CD4-positive, alpha-beta T cell (primary cell): ENCODE results near the gene SCLY. TPM values are rescaled to one million over a fixed set of nuclear protein-coding genes. Genes with fewer than 3 reads are reported as not detected.

Experiments used
- ATAC-seq: fragments of 200-7000 bp; cut with Tn5 transposase; one replicate; pipeline ENCODE4 v1.10.0; 2022; ENCODE audit warnings: mild to moderate bottlenecking; ENCODE audit not compliant: poor library complexity
- CTCF ChIA-PET: fragments of 350-600 bp; sonication (Branson Sonifier 250); formaldehyde crosslinking; loops from one replicate; lab custom pipeline; 2021; ENCODE audit warnings: antibody characterized with exemption, inconsistent platforms; lab: Charles Lee
- POLR2A ChIA-PET: fragments of 350-600 bp; sonication (Branson Sonifier 250); formaldehyde crosslinking; loops from one replicate; lab custom pipeline; 2021; ENCODE audit warnings: antibody characterized with exemption, inconsistent platforms; lab: Charles Lee
- DNase-seq, 14 experiments: peaks; one replicate each; pipeline ENCODE4 v3.0.0-alpha.2; 2013 to 2020; ENCODE audit warnings: mixed read lengths in 2 of 14
- H3K27ac ChIP-seq, 2 donors: one replicate each; pipeline versions ENCODE4 v1.5.1 to v1.7.0; 2013; ENCODE audit warnings: low read length in 2 of 2, low read depth in 1 of 2, mild to moderate bottlenecking in 1 of 2
- H3K27me3 ChIP-seq, 2 experiments: 1 replicate in 1 of 2; 2 replicates in 1 of 2; pipeline versions ENCODE4 v1.6.1 to v1.7.0; 2013; ENCODE audit warnings: low read length in 2 of 2, control low read depth in 1 of 2, mild to moderate bottlenecking in 1 of 2, moderate library complexity in 1 of 2; ENCODE audit not compliant: insufficient read depth in 2 of 2, control insufficient read depth in 1 of 2
- H3K36me3 ChIP-seq: one replicate; pipeline ENCODE4 v1.6.1; 2013; ENCODE audit warnings: low read length, control low read depth; ENCODE audit not compliant: insufficient read depth
- H3K4me1 ChIP-seq: one replicate; pipeline ENCODE4 v1.6.1; 2013; ENCODE audit warnings: low read length, control low read depth; ENCODE audit not compliant: insufficient read depth
- H3K4me3 ChIP-seq: one replicate; pipeline ENCODE4 v1.5.1; 2013; ENCODE audit warnings: mild to moderate bottlenecking, low read length, moderate library complexity
- H3K9me3 ChIP-seq, 2 experiments: 1 replicate in 1 of 2; 2 replicates in 1 of 2; pipeline versions ENCODE4 v1.6.1 to v1.7.0; 2013; ENCODE audit warnings: low read length in 2 of 2, mild to moderate bottlenecking in 2 of 2, control low read depth in 1 of 2, moderate library complexity in 1 of 2; ENCODE audit not compliant: control insufficient read depth in 1 of 2, insufficient read depth in 1 of 2
- H3K27ac Mint-ChIP-seq: one replicate; pipeline ENCODE4 v1.8.0; 2020; ENCODE audit warnings: mixed read lengths
- H3K27me3 Mint-ChIP-seq: one replicate; pipeline ENCODE4 v1.8.0; 2021; ENCODE audit warnings: mixed read lengths
- H3K36me3 Mint-ChIP-seq: one replicate; pipeline ENCODE4 v1.8.0; 2021; ENCODE audit warnings: low read depth, mixed read lengths
- H3K4me1 Mint-ChIP-seq: one replicate; pipeline ENCODE4 v1.8.0; 2021; ENCODE audit warnings: low read depth, mixed read lengths
- H3K4me3 Mint-ChIP-seq: one replicate; pipeline ENCODE4 v1.8.0; 2020; ENCODE audit warnings: mild to moderate bottlenecking, mixed read lengths
- H3K9me3 Mint-ChIP-seq: one replicate; pipeline ENCODE4 v1.8.0; 2020; ENCODE audit warnings: mixed read lengths
- CTCF ChIP-seq: fragments of 200-600 bp; IDR thresholded peaks from one replicate; pipeline ENCODE4 v1.8.0; 2022; ENCODE audit warnings: antibody characterized with exemption, mild to moderate bottlenecking
- intact Hi-C, 2 experiments: fragments of 100-400 bp; cut with DNase I in 1 of 2; cut with micrococcal nuclease in 1 of 2; formaldehyde crosslinking; loops; one replicate each; pipeline versions ENCODE4 v1.15.1 to v1.9.0; 2023 to 2025; cut with DNase I, micrococcal nuclease
- total RNA-seq, 174 experiments: library from RNA in 2 of 174; stranded (reverse) in 2 of 174; gene quantifications; one replicate each; pipeline ENCODE4 v1.2.3 and lab custom pipeline; 2021 to 2026

Gene SCLY
- total RNA-seq, 2 experiments from 2014 or later: 8.9 to 9.6 TPM

- H3K9me3 Mint-ChIP-seq: no peaks in the 10 kb centered on the region
- no peaks in the 10 kb centered on the region for H3K27me3 ChIP-seq
- no peaks in the 10 kb centered on the region for H3K9me3 ChIP-seq
- DNase-seq (no peak), ATAC-seq (no peak)
- no peak overlapping the region for H3K27ac ChIP-seq
- H3K27ac Mint-ChIP-seq: no peak overlapping the region
- H3K4me1 ChIP-seq: peaks cover 2% of the 10 kb centered on the region
- no peak overlapping the region for H3K4me3 Mint-ChIP-seq
- H3K27me3 Mint-ChIP-seq: no peaks in the 10 kb centered on the region
- POLR2A ChIA-PET: interaction anchor here (1.4 kb wide), 1 partner anchor 22 kb away, joined by 4 read pairs; the partner anchor contains the start of gene SCLY
- no peaks in the 10 kb centered on the region for H3K4me1 Mint-ChIP-seq
- intact Hi-C loops: no loop called here
- TF ChIP-seq CTCF: no peak
- H3K4me3 ChIP-seq: no peak overlapping the region
- H3K36me3 ChIP-seq: peaks cover 83% of the 10 kb centered on the region
- CTCF ChIA-PET: no interaction called here
- H3K36me3 Mint-ChIP-seq: peaks cover 90% of the 10 kb centered on the region
Measured at GRCh38 chr2:238039151-238039550, 21.6 kb upstream of the SCLY start.

DNA sequence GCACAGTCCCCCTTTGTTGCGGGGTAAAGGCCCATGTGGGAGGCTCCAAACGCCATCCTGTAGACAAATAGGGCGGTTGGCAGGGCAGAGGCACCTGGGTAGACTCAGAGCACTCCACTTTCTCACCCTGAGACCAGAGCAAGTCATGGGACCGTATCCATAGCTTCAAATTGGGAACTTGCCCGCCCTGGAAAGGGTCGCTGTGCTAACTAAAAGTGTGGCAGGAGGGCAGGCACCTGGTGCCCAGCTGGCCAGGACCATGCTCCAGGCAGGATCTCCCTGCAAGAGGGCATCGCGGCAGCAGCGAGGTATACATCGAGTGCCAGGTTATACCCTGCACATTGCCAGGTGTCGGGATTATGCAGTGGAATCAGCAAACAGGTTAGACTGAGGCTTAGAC lies 20.8 kb upstream of the SCLY start:
- Histone ChIP-seq H3K27ac (no peak overlapping the region), H3K4me1 (peaks cover 2% of the 10 kb centered on the region), H3K9me3 (no peaks in the 10 kb centered on the region), H3K36me3 (peaks cover 80% of the 10 kb centered on the region), H3K4me3 (no peak overlapping the region), H3K27me3 (no peaks in the 10 kb centered on the region)
- ATAC-seq (no peak), DNase-seq (no peak)
- ChIA-PET CTCF (no interaction called here), POLR2A (interaction anchor here (1.4 kb wide), 1 partner anchor 21 kb away, joined by 4 read pairs; the partner anchor contains the start of gene SCLY)
- Mint-ChIP-seq H3K36me3 (peaks cover 90% of the 10 kb centered on the region), H3K4me1 (no peaks in the 10 kb centered on the region), H3K4me3 (no peak overlapping the region), H3K9me3 (no peaks in the 10 kb centered on the region), H3K27me3 (no peaks in the 10 kb centered on the region), H3K27ac (no peak overlapping the region)
- no peak for TF ChIP-seq CTCF
- intact Hi-C loops: no loop called here

- Mint-ChIP-seq H3K27me3 (no peaks in the 10 kb centered on the region), H3K9me3 (no peaks in the 10 kb centered on the region), H3K27ac (no peak overlapping the region), H3K36me3 (peaks cover 90% of the 10 kb centered on the region), H3K4me1 (no peaks in the 10 kb centered on the region), H3K4me3 (no peak overlapping the region)
- no peak for ATAC-seq
- intact Hi-C loops: no loop called here
- H3K27me3 ChIP-seq: no peaks in the 10 kb centered on the region
- peaks cover 2% of the 10 kb centered on the region for H3K4me1 ChIP-seq
- no peak overlapping the region for H3K4me3 ChIP-seq
- ChIA-PET CTCF (no interaction called here), POLR2A (no interaction called here)
- no peak for TF ChIP-seq CTCF
- DNase-seq: no peak
- no peaks in the 10 kb centered on the region for H3K9me3 ChIP-seq
- no peak overlapping the region for H3K27ac ChIP-seq
- H3K36me3 ChIP-seq: peaks cover 72% of the 10 kb centered on the region
Measured at GRCh38 chr2:238040918-238041317, 19.9 kb upstream of the SCLY start.
